ENCODE measurements around the gene LCN2. TPM values are rescaled to one million over a fixed set of nuclear protein-coding genes. Genes with fewer than 3 reads are reported as not detected.
"Not testable (repeated sequence)": the region's sequence is repeated elsewhere in the genome, so short reads cannot be mapped to it uniquely, and the experiment has no call there.

Gene LCN2
- total RNA-seq, 1 experiment from 2014 or later, result 4,208 TPM

DNA sequence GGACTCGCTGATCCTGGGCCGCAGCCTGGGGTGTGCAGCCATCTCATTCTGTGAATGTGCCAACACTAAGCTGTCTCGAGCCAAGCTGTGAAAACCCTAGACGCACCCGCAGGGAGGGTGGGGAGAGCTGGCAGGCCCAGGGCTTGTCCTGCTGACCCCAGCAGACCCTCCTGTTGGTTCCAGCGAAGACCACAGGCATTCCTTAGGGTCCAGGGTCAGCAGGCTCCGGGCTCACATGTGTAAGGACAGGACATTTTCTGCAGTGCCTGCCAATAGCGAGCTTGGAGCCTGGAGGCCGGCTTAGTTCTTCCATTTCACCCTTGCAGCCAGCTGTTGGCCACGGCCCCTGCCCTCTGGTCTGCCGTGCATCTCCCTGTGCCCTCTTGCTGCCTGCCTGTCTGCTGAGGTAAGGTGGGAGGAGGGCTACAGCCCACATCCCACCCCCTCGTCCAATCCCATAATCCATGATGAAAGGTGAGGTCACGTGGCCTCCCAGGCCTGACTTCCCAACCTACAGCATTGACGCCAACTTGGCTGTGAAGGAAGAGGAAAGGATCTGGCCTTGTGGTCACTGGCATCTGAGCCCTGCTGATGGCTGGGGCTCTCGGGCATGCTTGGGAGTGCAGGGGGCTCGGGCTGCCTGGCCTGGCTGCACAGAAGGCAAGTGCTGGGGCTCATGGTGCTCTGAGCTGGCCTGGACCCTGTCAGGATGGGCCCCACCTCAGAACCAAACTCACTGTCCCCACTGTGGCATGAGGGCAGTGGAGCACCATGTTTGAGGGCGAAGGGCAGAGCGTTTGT, 41.6 kb upstream of the LCN2 start:
- peak overlapping the region; percentile 85 for H3K27ac Mint-ChIP-seq (ENCODE audit: unreplicated experiment)
- BruUV-seq (replicated peaks), result no TSS peak
- H3K4me1 Mint-ChIP-seq (ENCODE audit: low read depth, unreplicated experiment), result no peaks in the 10 kb centered on the region
- intact Hi-C loops (cut with micrococcal nuclease; ENCODE audit: unreplicated experiment), result no loop called here
- H3K9me3 Mint-ChIP-seq (ENCODE audit: low read depth, unreplicated experiment), result no peaks in the 10 kb centered on the region
- TF ChIP-seq, protein P1, sequence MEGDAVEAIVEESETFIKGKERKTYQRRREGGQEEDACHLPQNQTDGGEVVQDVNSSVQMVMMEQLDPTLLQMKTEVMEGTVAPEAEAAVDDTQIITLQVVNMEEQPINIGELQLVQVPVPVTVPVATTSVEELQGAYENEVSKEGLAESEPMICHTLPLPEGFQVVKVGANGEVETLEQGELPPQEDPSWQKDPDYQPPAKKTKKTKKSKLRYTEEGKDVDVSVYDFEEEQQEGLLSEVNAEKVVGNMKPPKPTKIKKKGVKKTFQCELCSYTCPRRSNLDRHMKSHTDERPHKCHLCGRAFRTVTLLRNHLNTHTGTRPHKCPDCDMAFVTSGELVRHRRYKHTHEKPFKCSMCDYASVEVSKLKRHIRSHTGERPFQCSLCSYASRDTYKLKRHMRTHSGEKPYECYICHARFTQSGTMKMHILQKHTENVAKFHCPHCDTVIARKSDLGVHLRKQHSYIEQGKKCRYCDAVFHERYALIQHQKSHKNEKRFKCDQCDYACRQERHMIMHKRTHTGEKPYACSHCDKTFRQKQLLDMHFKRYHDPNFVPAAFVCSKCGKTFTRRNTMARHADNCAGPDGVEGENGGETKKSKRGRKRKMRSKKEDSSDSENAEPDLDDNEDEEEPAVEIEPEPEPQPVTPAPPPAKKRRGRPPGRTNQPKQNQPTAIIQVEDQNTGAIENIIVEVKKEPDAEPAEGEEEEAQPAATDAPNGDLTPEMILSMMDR (IDR thresholded peaks at IDR 0.05; ENCODE audit: unreplicated experiment), result no peak
- H3K4me3 Mint-ChIP-seq (ENCODE audit: low read depth, unreplicated experiment), result no peak overlapping the region
- DNase-seq, result no peak
- H3K36me3 Mint-ChIP-seq (ENCODE audit: insufficient read depth, unreplicated experiment), result peaks cover 71% of the 10 kb centered on the region
- no peaks in the 10 kb centered on the region for H3K27me3 Mint-ChIP-seq (ENCODE audit: unreplicated experiment)
- CTCF ChIA-PET, result interaction anchor here (0.5 kb wide), 1 partner anchor 8 kb away, joined by 3 read pairs; no protein-coding TSS in a partner anchor

DNA sequence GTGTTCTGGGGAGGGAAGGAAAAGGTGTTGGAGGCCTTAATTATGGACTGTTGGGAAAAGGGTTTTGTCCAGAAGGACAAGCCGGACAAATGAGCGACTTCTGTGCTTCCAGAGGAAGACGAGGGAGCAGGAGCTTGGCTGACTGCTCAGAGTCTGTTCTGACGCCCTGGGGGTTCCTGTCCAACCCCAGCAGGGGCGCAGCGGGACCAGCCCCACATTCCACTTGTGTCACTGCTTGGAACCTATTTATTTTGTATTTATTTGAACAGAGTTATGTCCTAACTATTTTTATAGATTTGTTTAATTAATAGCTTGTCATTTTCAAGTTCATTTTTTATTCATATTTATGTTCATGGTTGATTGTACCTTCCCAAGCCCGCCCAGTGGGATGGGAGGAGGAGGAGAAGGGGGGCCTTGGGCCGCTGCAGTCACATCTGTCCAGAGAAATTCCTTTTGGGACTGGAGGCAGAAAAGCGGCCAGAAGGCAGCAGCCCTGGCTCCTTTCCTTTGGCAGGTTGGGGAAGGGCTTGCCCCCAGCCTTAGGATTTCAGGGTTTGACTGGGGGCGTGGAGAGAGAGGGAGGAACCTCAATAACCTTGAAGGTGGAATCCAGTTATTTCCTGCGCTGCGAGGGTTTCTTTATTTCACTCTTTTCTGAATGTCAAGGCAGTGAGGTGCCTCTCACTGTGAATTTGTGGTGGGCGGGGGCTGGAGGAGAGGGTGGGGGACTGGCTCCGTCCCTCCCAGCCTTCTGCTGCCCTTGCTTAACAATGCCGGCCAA, 40.8 kb upstream of the LCN2 start:
- intact Hi-C loops (cut with micrococcal nuclease; ENCODE audit: unreplicated experiment), result no loop called here
- TF ChIP-seq, protein P1 (IDR thresholded peaks at IDR 0.05; ENCODE audit: unreplicated experiment), result no peak
- no TSS peak for BruUV-seq (replicated peaks)
- DNase-seq, result no peak
- Mint-ChIP-seq H3K4me3 (ENCODE audit: low read depth, unreplicated experiment) (no peak overlapping the region), H3K4me1 (ENCODE audit: low read depth, unreplicated experiment) (no peaks in the 10 kb centered on the region), H3K36me3 (ENCODE audit: insufficient read depth, unreplicated experiment) (peaks cover 67% of the 10 kb centered on the region), H3K27me3 (ENCODE audit: unreplicated experiment) (no peaks in the 10 kb centered on the region), H3K27ac (ENCODE audit: unreplicated experiment) (peak overlapping the region; percentile 85), H3K9me3 (ENCODE audit: low read depth, unreplicated experiment) (no peaks in the 10 kb centered on the region)
- CTCF ChIA-PET, result no interaction called here

DNA sequence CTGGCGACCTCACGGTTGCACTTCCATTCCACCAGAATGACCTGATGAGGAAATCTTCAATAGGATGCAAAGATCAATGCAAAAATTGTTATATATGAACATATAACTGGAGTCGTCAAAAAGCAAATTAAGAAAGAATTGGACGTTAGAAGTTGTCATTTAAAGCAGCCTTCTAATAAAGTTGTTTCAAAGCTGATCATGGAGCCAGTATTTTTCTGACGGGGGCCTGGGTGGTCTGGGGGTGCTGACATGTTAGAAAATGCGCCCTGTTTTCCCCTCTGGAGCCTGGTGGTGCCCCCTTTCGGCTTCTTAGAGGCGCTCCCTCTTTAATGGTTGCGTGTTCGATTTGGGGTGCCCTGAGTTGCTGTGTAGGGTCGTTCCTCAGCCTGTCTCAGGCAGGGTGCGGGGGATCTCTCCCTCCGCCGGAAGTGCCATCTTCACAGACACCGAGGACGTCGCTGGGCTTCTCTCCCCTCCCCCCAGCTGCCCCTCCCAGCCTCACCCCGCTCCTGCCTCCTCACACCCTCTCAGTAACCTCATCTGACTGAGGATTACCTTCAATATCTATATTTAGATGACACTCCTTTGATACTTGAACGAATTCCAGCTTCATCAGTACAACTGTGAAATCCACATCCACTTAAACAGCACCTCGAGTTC, 40.1 kb upstream of the LCN2 start:
- Mint-ChIP-seq H3K36me3 (ENCODE audit: insufficient read depth, unreplicated experiment) (peaks cover 64% of the 10 kb centered on the region), H3K4me3 (ENCODE audit: low read depth, unreplicated experiment) (no peak overlapping the region), H3K27ac (ENCODE audit: unreplicated experiment) (peak overlapping the region; percentile 9), H3K4me1 (ENCODE audit: low read depth, unreplicated experiment) (no peaks in the 10 kb centered on the region), H3K9me3 (ENCODE audit: low read depth, unreplicated experiment) (no peaks in the 10 kb centered on the region), H3K27me3 (ENCODE audit: unreplicated experiment) (no peaks in the 10 kb centered on the region)
- no peak for DNase-seq
- TF ChIP-seq, protein P1 (IDR thresholded peaks at IDR 0.05; ENCODE audit: unreplicated experiment), result no peak
- intact Hi-C loops (cut with micrococcal nuclease; ENCODE audit: unreplicated experiment), result no loop called here
- no TSS peak for BruUV-seq (replicated peaks)
- CTCF ChIA-PET, result no interaction called here

DNA sequence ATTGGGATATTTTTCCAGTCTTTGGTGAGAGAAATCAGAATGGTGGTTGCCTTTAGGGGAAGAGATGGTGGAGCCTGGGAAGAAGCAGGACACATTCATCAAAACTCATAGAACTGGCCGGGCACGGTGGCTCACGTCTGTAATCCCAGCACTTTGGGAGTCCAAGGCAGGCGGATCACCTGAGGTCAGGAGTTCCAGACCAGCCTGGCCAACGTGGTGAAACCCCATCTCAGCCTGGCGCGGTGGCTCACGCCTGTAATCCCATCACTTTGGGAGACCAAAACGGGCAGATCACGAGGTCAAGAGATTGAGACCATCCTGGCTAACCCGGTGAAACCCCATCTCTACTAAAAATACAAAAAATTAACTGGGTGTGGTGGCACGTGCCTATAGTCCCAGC, 37.5 kb upstream of the LCN2 start:
- CTCF ChIA-PET; DNase-seq; BruUV-seq (replicated peaks); intact Hi-C loops (cut with micrococcal nuclease; ENCODE audit: unreplicated experiment); H3K27ac Mint-ChIP-seq (ENCODE audit: unreplicated experiment); H3K9me3 Mint-ChIP-seq (ENCODE audit: low read depth, unreplicated experiment); H3K4me3 Mint-ChIP-seq (ENCODE audit: low read depth, unreplicated experiment); H3K27me3 Mint-ChIP-seq (ENCODE audit: unreplicated experiment): not testable (repeated sequence)
- peaks cover 69% of the 10 kb centered on the region for H3K36me3 Mint-ChIP-seq (ENCODE audit: insufficient read depth, unreplicated experiment)
- peaks cover 16% of the 10 kb centered on the region for H3K4me1 Mint-ChIP-seq (ENCODE audit: low read depth, unreplicated experiment)

Measured in Calu3 (cell line).